IMR-90 (cell line): ENCODE results near the gene TNFRSF11A.
A peak's percentile ranks its signal among the peaks of the same experiment; 100 is the strongest.

Source experiments
- CEBPB ChIP-seq: IDR thresholded peaks from 2 replicates; pipeline ENCODE4 v1.6.1; 2012; ENCODE audit warnings: low read depth, low read length, improper control_type of control experiment
- CTCF ChIP-seq: conservative IDR thresholded peaks from 2 replicates; pipeline ENCODE4 v1.5.1; 2012; ENCODE audit warnings: mild to moderate bottlenecking, low read depth, low read length, improper control_type of control experiment
- MAFK ChIP-seq: IDR thresholded peaks from 2 replicates; pipeline ENCODE4 v1.6.1; 2012; ENCODE audit warnings: low read depth, low read length, improper control_type of control experiment
- MXI1 ChIP-seq: IDR thresholded peaks from 2 replicates; pipeline ENCODE4 v1.6.1; 2012; ENCODE audit warnings: low read depth, mild to moderate bottlenecking, low read length, moderate library complexity, borderline replicate concordance
- NFE2L2 ChIP-seq: fragments of 150-350 bp; IDR thresholded peaks from 2 replicates; pipeline ENCODE4 v1.6.1; 2016; ENCODE audit warnings: low read depth, mild to moderate bottlenecking, low read length
- POLR2A ChIP-seq: IDR thresholded peaks from 2 replicates; pipeline ENCODE4 v1.6.1; 2012; ENCODE audit warnings: mild to moderate bottlenecking, low read depth, low read length
- RAD21 ChIP-seq: IDR thresholded peaks from 2 replicates; pipeline ENCODE4 v1.6.1; 2012; ENCODE audit warnings: low read length, improper control_type of control experiment
- SMC3 ChIP-seq: fragments of 150-350 bp; IDR thresholded peaks from 2 replicates; pipeline ENCODE4 v1.6.1; 2016; ENCODE audit warnings: low read depth, mild to moderate bottlenecking, antibody characterized with exemption, low read length, moderate library complexity
- TF ChIP-seq, protein P1 (sequence below): fragments of 150-350 bp; IDR thresholded peaks from 2 replicates; pipeline ENCODE4 v1.6.1; 2017; ENCODE audit warnings: mild to moderate bottlenecking, antibody characterized with exemption, low read length, low read depth

DNA sequence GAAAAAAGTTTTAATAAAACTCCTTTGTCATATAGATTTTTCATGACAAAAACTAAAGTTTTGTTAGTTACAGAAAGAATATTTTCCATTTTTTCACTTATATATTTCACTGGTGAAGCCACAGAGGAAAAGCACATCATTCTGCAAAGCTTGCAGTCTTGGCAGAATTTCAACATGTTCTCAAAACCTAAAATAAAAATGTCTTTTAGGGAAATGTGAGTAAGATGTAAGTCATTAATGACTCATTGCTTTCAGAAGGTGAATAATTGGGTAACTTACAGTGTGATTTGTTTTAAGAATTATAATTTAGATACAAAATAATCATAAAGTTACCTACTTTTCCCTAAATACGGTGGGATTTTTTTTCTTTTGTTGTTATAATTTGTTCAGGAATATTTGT lies 43.4 kb upstream of the TNFRSF11A start:
- TF ChIP-seq CTCF (no peak), POLR2A (no peak), SMC3 (no peak), NFE2L2 (no peak), CEBPB (peak; percentile 68), RAD21 (no peak), MAFK (peak; percentile 69), MXI1 (no peak)
- TF ChIP-seq, protein P1, sequence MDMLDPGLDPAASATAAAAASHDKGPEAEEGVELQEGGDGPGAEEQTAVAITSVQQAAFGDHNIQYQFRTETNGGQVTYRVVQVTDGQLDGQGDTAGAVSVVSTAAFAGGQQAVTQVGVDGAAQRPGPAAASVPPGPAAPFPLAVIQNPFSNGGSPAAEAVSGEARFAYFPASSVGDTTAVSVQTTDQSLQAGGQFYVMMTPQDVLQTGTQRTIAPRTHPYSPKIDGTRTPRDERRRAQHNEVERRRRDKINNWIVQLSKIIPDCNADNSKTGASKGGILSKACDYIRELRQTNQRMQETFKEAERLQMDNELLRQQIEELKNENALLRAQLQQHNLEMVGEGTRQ, result no peak
